Natural killer cell treated with Interleukin-12 subunit alpha and Interleukin-12 subunit beta and Interleukin-15 and Interleukin-18, amount 100 ng/mL, for 72 hours (primary cell): ENCODE measurements around the gene ARHGAP32. TPM values are rescaled to one million over a fixed set of nuclear protein-coding genes. Genes with fewer than 3 reads are reported as not detected.
"Not testable (repeated sequence)": the region's sequence is repeated elsewhere in the genome, so short reads cannot be mapped to it uniquely, and the experiment has no call there.

Source experiments
- ATAC-seq, 2 donors: fragments of 150-1000 bp; cut with Tn5 transposase in 1 of 2; sonication (Bioruptor Pico), chemical (Tn5 transposase) in 1 of 2; 2 replicates each; pipeline ENCODE4 v1.10.0; 2021
- DNase-seq: peaks from one replicate; pipeline ENCODE4 v3.0.0; 2022; ENCODE audit warnings: low spot score
- H3K27ac Mint-ChIP-seq, 2 donors: 1 replicate in 1 of 2; 2 replicates in 1 of 2; pipeline ENCODE4 v1.8.0; 2022; ENCODE audit warnings: mixed read lengths in 2 of 2, mild to moderate bottlenecking in 1 of 2, moderate library complexity in 1 of 2
- H3K27me3 Mint-ChIP-seq, 2 donors: 1 replicate in 1 of 2; 2 replicates in 1 of 2; pipeline ENCODE4 v1.8.0; 2022; ENCODE audit warnings: mixed read lengths in 2 of 2
- H3K36me3 Mint-ChIP-seq: one replicate; pipeline ENCODE4 v1.8.0; 2022; ENCODE audit warnings: mixed read lengths
- H3K4me1 Mint-ChIP-seq, 2 donors: 1 replicate in 1 of 2; 2 replicates in 1 of 2; pipeline ENCODE4 v1.8.0; 2022; ENCODE audit warnings: low read depth in 2 of 2, mixed read lengths in 2 of 2, mild to moderate bottlenecking in 1 of 2
- H3K4me3 Mint-ChIP-seq: one replicate; pipeline ENCODE4 v1.8.0; 2022; ENCODE audit warnings: mixed read lengths
- H3K9me3 Mint-ChIP-seq: 2 replicates; pipeline ENCODE4 v1.8.0; 2022; ENCODE audit warnings: mixed read lengths
- total RNA-seq, 2 donors: library from RNA; stranded (reverse); gene quantifications; one replicate each; pipeline ENCODE4 v1.2.3, GENCODE V29; 2022

ARHGAP32 gene
- total RNA-seq, 2 donors from 2014 or later = 0.81 to 1.5 TPM

GRCh38 chr11:129214710-129215295 lies 22.7 kb upstream of the ARHGAP32 start:
- no peaks in the 10 kb centered on the region for H3K36me3 Mint-ChIP-seq
- H3K4me3 Mint-ChIP-seq = no peak overlapping the region
- peaks cover 0 to 3% of the 10 kb centered on the region in 2 donors for H3K4me1 Mint-ChIP-seq
- no peak for ATAC-seq
- H3K27ac Mint-ChIP-seq = no peak overlapping the region
- no peaks in the 10 kb centered on the region for H3K9me3 Mint-ChIP-seq
- peaks cover 4 to 8% of the 10 kb centered on the region in 2 donors for H3K27me3 Mint-ChIP-seq
- DNase-seq = no peak

GRCh38 chr11:129213261-129213660 lies 21.1 kb upstream of the ARHGAP32 start:
- H3K27me3 Mint-ChIP-seq = peaks cover 0 to 8% of the 10 kb centered on the region in 2 donors

GRCh38 chr11:129211397-129211796 lies 19.3 kb upstream of the ARHGAP32 start:
- Mint-ChIP-seq H3K27me3 (peaks cover 0 to 8% of the 10 kb centered on the region in 2 donors), H3K4me1 (peaks cover 0 to 3% of the 10 kb centered on the region in 2 donors), H3K36me3 (no peaks in the 10 kb centered on the region), H3K9me3 (no peaks in the 10 kb centered on the region), H3K4me3 (no peak overlapping the region), H3K27ac (no peak overlapping the region)
- no peak for DNase-seq
- ATAC-seq = no peak

More at GRCh38 chr11:129213261-129213660, 21.1 kb upstream of the ARHGAP32 start:
- no peaks in the 10 kb centered on the region for H3K36me3 Mint-ChIP-seq
- DNase-seq (no peak), ATAC-seq (no peak)
- H3K4me3 Mint-ChIP-seq = no peak overlapping the region
- H3K9me3 Mint-ChIP-seq = no peaks in the 10 kb centered on the region
- peaks cover 0 to 3% of the 10 kb centered on the region in 2 donors for H3K4me1 Mint-ChIP-seq
- H3K27ac Mint-ChIP-seq = no peak overlapping the region

- DNase-seq = no peak
- no peak for ATAC-seq
- Mint-ChIP-seq H3K4me1 (peaks cover 0 to 3% of the 10 kb centered on the region in 2 donors), H3K36me3 (no peaks in the 10 kb centered on the region), H3K9me3 (no peaks in the 10 kb centered on the region), H3K27ac (no peak overlapping the region), H3K27me3 (peaks cover 0 to 8% of the 10 kb centered on the region in 2 donors), H3K4me3 (no peak overlapping the region)
Observed at GRCh38 chr11:129210831-129211181, 18.7 kb upstream of the ARHGAP32 start.

- Mint-ChIP-seq H3K27me3 (peaks cover 0 to 8% of the 10 kb centered on the region in 2 donors), H3K9me3 (no peaks in the 10 kb centered on the region), H3K27ac (no peak overlapping the region), H3K4me3 (no peak overlapping the region), H3K36me3 (no peaks in the 10 kb centered on the region), H3K4me1 (peaks cover 0 to 3% of the 10 kb centered on the region in 2 donors)
- DNase-seq = no peak
- ATAC-seq = no peak
Observed at GRCh38 chr11:129209891-129210830, 18.0 kb upstream of the ARHGAP32 start.

GRCh38 chr11:129208863-129209262 lies 16.7 kb upstream of the ARHGAP32 start:
- ATAC-seq = no peak
- no peaks in the 10 kb centered on the region for H3K4me1 Mint-ChIP-seq
- H3K9me3 Mint-ChIP-seq = no peaks in the 10 kb centered on the region
- H3K27me3 Mint-ChIP-seq = peaks cover 0 to 8% of the 10 kb centered on the region in 2 donors
- no peaks in the 10 kb centered on the region for H3K36me3 Mint-ChIP-seq
- DNase-seq = no peak
- no peak overlapping the region for H3K4me3 Mint-ChIP-seq
- no peak overlapping the region for H3K27ac Mint-ChIP-seq

GRCh38 chr11:129204150-129204838 lies 12.2 kb upstream of the ARHGAP32 start:
- no peak for DNase-seq
- H3K4me1 Mint-ChIP-seq = no peaks in the 10 kb centered on the region
- no peaks in the 10 kb centered on the region for H3K27me3 Mint-ChIP-seq
- no peak overlapping the region for H3K27ac Mint-ChIP-seq
- no peaks in the 10 kb centered on the region for H3K9me3 Mint-ChIP-seq
- H3K4me3 Mint-ChIP-seq = no peak overlapping the region
- no peaks in the 10 kb centered on the region for H3K36me3 Mint-ChIP-seq
- ATAC-seq = no peak

GRCh38 chr11:129202646-129203045 lies 10.5 kb upstream of the ARHGAP32 start:
- no peaks in the 10 kb centered on the region for H3K36me3 Mint-ChIP-seq
- H3K4me3 Mint-ChIP-seq = no peak overlapping the region
- ATAC-seq (no peak), DNase-seq (no peak)
- H3K9me3 Mint-ChIP-seq = peaks cover 3% of the 10 kb centered on the region
- no peak overlapping the region for H3K27ac Mint-ChIP-seq
- no peaks in the 10 kb centered on the region for H3K27me3 Mint-ChIP-seq
- no peaks in the 10 kb centered on the region for H3K4me1 Mint-ChIP-seq

GRCh38 chr11:129195682-129196081 lies 3.6 kb upstream of the ARHGAP32 start:
- ATAC-seq = no peak

GRCh38 chr11:129191649-129192048 lies 476 bp downstream of the ARHGAP32 start:
- Mint-ChIP-seq H3K27me3 (no peaks in the 10 kb centered on the region), H3K9me3 (peaks cover 5% of the 10 kb centered on the region)
- ATAC-seq = no peak

More at GRCh38 chr11:129195682-129196081, 3.6 kb upstream of the ARHGAP32 start:
- H3K27ac Mint-ChIP-seq = no peak overlapping the region
- no peaks in the 10 kb centered on the region for H3K27me3 Mint-ChIP-seq
- no peak overlapping the region for H3K4me3 Mint-ChIP-seq
- H3K9me3 Mint-ChIP-seq = peaks cover 6% of the 10 kb centered on the region
- H3K4me1 Mint-ChIP-seq = no peaks in the 10 kb centered on the region
- no peak for DNase-seq
- H3K36me3 Mint-ChIP-seq = no peaks in the 10 kb centered on the region

GRCh38 chr11:129190087-129190486 lies 2.0 kb downstream of the ARHGAP32 start:
- no peaks in the 10 kb centered on the region for H3K27me3 Mint-ChIP-seq
- no peaks in the 10 kb centered on the region for H3K4me1 Mint-ChIP-seq
- H3K9me3 Mint-ChIP-seq = peaks cover 7% of the 10 kb centered on the region
- no peak overlapping the region for H3K27ac Mint-ChIP-seq
- no peak overlapping the region for H3K4me3 Mint-ChIP-seq
- ATAC-seq (no peak), DNase-seq (no peak)
- peaks cover 6% of the 10 kb centered on the region for H3K36me3 Mint-ChIP-seq

More at GRCh38 chr11:129191649-129192048, 476 bp downstream of the ARHGAP32 start:
- Mint-ChIP-seq H3K4me1 (no peaks in the 10 kb centered on the region), H3K27ac (no peak overlapping the region), H3K36me3 (peaks cover under 1% of the 10 kb centered on the region), H3K4me3 (no peak overlapping the region)
- DNase-seq = no peak

- Mint-ChIP-seq H3K27ac (no peak overlapping the region), H3K27me3 (no peaks in the 10 kb centered on the region), H3K36me3 (peaks cover 6% of the 10 kb centered on the region), H3K4me1 (no peaks in the 10 kb centered on the region), H3K9me3 (peaks cover 9% of the 10 kb centered on the region), H3K4me3 (no peak overlapping the region)
- ATAC-seq = no peak
- no peak for DNase-seq
Observed at GRCh38 chr11:129189646-129190045, 2.5 kb downstream of the ARHGAP32 start.

- not testable (repeated sequence) for H3K36me3 Mint-ChIP-seq, H3K27ac Mint-ChIP-seq, ATAC-seq, H3K4me3 Mint-ChIP-seq, H3K27me3 Mint-ChIP-seq, DNase-seq, H3K4me1 Mint-ChIP-seq, H3K9me3 Mint-ChIP-seq
Observed at GRCh38 chr11:129185082-129185481, 7.0 kb downstream of the ARHGAP32 start.

GRCh38 chr11:129184581-129184980 lies 7.5 kb downstream of the ARHGAP32 start:
- H3K9me3 Mint-ChIP-seq = peaks cover 10% of the 10 kb centered on the region
- DNase-seq (no peak), ATAC-seq (no peak)
- H3K4me3 Mint-ChIP-seq = no peak overlapping the region
- no peak overlapping the region for H3K27ac Mint-ChIP-seq
- peaks cover 6% of the 10 kb centered on the region for H3K36me3 Mint-ChIP-seq
- no peaks in the 10 kb centered on the region for H3K27me3 Mint-ChIP-seq
- H3K4me1 Mint-ChIP-seq = no peaks in the 10 kb centered on the region
